AG04450 (cell line): ENCODE data around the gene MSI2. TPM values are rescaled to one million over a fixed set of nuclear protein-coding genes. Genes with fewer than 3 reads are reported as not detected.

Source experiments
- CTCF ChIA-PET: fragments of 300-600, 350-600 bp; formaldehyde crosslinking; extraction: SDS; loops from one replicate; lab custom pipeline; 2022; ENCODE audit warnings: antibody characterized with exemption, inconsistent platforms; lab: Charles Lee
- POLR2A ChIA-PET: fragments of 350-600 bp; formaldehyde crosslinking; extraction: SDS; loops from one replicate; lab custom pipeline; 2021; ENCODE audit warnings: antibody characterized with exemption, inconsistent platforms; lab: Yijun Ruan, JAX
- DNase-seq: peaks from one replicate; pipeline ENCODE4 v3.0.0-alpha.2; 2011; ENCODE audit warnings: low read depth, low spot score
- H3K27ac ChIP-seq: one replicate; pipeline ENCODE4 v1.5.1; 2012; ENCODE audit warnings: low read depth, low read length, control low read depth
- H3K27me3 ChIP-seq: one replicate; pipeline ENCODE4 v1.6.0; 2012; ENCODE audit warnings: low read length; ENCODE audit not compliant: control insufficient read depth, insufficient read depth
- H3K4me3 ChIP-seq: 2 replicates; pipeline ENCODE4 v1.5.1; 2011; ENCODE audit warnings: mild to moderate bottlenecking, low read depth, low read length, control low read depth
- H3K9me3 ChIP-seq: 2 replicates; pipeline ENCODE4 v1.5.1; 2012; ENCODE audit warnings: low read length; ENCODE audit not compliant: control insufficient read depth, insufficient read depth
- polyA plus RNA-seq: library from polyadenylated mRNA; depleted of rRNA; stranded (reverse); fragments of >200 nt; gene quantifications from 2 replicates; pipeline ENCODE4 v1.2.3, GENCODE V29; 2011
- TF ChIP-seq, protein P1 (sequence below): IDR thresholded peaks from 2 replicates; pipeline ENCODE4 v1.5.1; 2011; ENCODE audit warnings: low read depth, low read length, control low read depth, inconsistent platforms

The MSI2 gene
- polyA plus RNA-seq, 1 experiment: 26.2 TPM

- Histone ChIP-seq H3K27me3 (no peaks in the 10 kb centered on the region), H3K4me3 (no peak overlapping the region), H3K9me3 (no peaks in the 10 kb centered on the region; the same call in 1 of the 2 replicates), H3K27ac (no peak overlapping the region)
- CTCF ChIA-PET: no interaction called here
- no peak for DNase-seq
- TF ChIP-seq, protein P1, sequence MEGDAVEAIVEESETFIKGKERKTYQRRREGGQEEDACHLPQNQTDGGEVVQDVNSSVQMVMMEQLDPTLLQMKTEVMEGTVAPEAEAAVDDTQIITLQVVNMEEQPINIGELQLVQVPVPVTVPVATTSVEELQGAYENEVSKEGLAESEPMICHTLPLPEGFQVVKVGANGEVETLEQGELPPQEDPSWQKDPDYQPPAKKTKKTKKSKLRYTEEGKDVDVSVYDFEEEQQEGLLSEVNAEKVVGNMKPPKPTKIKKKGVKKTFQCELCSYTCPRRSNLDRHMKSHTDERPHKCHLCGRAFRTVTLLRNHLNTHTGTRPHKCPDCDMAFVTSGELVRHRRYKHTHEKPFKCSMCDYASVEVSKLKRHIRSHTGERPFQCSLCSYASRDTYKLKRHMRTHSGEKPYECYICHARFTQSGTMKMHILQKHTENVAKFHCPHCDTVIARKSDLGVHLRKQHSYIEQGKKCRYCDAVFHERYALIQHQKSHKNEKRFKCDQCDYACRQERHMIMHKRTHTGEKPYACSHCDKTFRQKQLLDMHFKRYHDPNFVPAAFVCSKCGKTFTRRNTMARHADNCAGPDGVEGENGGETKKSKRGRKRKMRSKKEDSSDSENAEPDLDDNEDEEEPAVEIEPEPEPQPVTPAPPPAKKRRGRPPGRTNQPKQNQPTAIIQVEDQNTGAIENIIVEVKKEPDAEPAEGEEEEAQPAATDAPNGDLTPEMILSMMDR: no peak
- POLR2A ChIA-PET: no interaction called here
Measured at GRCh38 chr17:57408071-57408811, 151.9 kb downstream of the MSI2 start.

GRCh38 chr17:57410169-57410568, 153.8 kb downstream of the MSI2 start:
- H3K4me3 ChIP-seq: no peak overlapping the region
- TF ChIP-seq, protein P1: no peak
- H3K27ac ChIP-seq: no peak overlapping the region
- DNase-seq: no peak
- H3K27me3 ChIP-seq: no peaks in the 10 kb centered on the region
- CTCF ChIA-PET: interaction anchor here (0.6 to 1.1 kb wide), 2 partner anchors 9 to 167 kb away, joined by 3 to 5 read pairs; no protein-coding TSS in a partner anchor
- POLR2A ChIA-PET: no interaction called here
- H3K9me3 ChIP-seq: no peaks in the 10 kb centered on the region; the same call in 1 of the 2 replicates

DNA sequence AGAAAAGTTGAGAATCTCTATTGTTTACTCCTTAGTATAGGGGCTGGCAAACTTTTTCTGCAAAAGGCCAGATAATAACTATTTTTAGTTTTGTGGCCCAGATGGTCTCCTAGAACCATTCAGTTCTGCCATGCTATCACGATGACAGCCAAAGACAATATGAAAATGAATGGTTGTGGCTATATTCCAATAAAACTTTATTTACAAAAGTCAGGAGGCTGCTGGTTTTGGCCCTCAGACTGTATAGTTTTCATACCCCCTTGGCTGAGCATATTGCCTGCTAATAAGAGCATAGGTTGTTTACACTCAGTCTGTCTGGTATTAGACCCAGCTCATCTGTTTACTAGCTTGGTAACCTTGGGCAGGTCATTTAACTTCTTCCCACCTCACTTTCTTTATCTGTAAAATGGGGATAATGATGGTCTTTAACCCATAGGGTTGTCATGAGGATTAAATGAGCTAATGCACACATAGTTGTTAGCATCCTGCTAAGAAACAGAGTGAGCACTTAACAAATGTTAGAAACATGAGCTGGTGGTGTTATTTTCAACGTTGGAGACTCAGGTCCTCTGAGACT, 156.3 kb downstream of the MSI2 start:
- ChIA-PET POLR2A (no interaction called here), CTCF (interaction anchor here (0.9 kb wide), 1 partner anchor 170 kb away, joined by 3 read pairs; no protein-coding TSS in a partner anchor)
- Histone ChIP-seq H3K27me3 (no peaks in the 10 kb centered on the region), H3K27ac (no peak overlapping the region), H3K4me3 (no peak overlapping the region), H3K9me3 (no peaks in the 10 kb centered on the region)
- DNase-seq: no peak
- TF ChIP-seq, protein P1: no peak

DNA sequence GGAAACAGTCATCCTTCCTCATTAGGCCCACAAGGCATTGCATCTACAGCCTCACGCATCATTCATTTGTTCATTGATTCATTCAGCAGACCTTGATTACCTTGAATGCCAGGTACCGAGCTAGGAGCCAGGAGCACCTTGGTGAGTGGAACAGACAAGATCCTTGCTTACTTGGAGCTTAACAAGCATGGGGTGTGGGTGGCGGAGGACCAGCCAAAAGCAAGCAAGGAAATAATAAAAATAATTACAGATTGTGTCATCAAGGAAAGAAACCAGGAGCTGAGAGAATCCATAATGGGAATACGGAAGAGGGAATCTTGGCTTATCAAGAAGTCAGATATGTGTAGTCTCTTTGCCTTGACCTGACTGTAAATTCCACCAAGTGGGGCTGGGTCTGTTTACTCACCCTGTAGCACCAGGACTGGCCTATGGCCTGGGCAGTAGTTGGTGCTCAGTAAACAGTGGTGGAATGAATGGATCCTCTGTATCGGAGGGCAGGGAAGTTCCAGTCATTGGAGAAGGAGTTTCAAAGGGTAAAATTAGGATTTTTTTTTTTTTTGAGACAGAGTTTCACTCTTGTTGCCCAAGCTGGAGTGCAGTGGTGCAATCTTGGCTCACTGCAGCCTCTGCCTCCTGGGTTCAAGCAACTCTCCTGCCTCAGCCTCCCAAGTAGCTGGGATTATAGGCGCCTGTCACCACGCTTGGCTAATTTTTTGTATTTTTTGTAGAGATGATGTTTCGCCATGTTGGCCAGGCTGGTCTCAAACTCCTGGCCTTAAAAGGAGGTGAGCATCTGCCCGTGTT, 157.7 kb downstream of the MSI2 start:
- H3K4me3 ChIP-seq: no peak overlapping the region
- ChIA-PET POLR2A (no interaction called here), CTCF (no interaction called here)
- H3K27ac ChIP-seq: no peak overlapping the region
- no peaks in the 10 kb centered on the region for H3K27me3 ChIP-seq
- no peak for DNase-seq
- no peaks in the 10 kb centered on the region for H3K9me3 ChIP-seq
- TF ChIP-seq, protein P1: no peak
